Esophagus (tissue), 2 donors: ENCODE measurements around the gene GNA14. TPM values are rescaled to one million over a fixed set of nuclear protein-coding genes. Genes with fewer than 3 reads are reported as not detected.

Source experiments
- H3K27ac ChIP-seq, 2 donors: one replicate each; pipeline ENCODE4 v1.5.1; 2013; ENCODE audit warnings: low read depth in 2 of 2, mild to moderate bottlenecking in 2 of 2, inconsistent platforms in 1 of 2, low read length in 1 of 2, moderate library complexity in 1 of 2
- H3K27me3 ChIP-seq, 2 donors: one replicate each; pipeline ENCODE4 v1.6.1; 2013; ENCODE audit warnings: low read length in 2 of 2, control low read depth in 1 of 2, mild to moderate bottlenecking in 1 of 2; ENCODE audit not compliant: insufficient read depth in 2 of 2, control insufficient read depth in 1 of 2
- H3K36me3 ChIP-seq, 2 donors: one replicate each; pipeline ENCODE4 v1.6.1; 2013; ENCODE audit warnings: low read length in 1 of 2; ENCODE audit not compliant: control insufficient read depth in 2 of 2, insufficient read depth in 2 of 2
- H3K4me1 ChIP-seq, 2 donors: one replicate each; pipeline ENCODE4 v1.6.1; 2013; ENCODE audit warnings: low read length in 1 of 2; ENCODE audit not compliant: control insufficient read depth in 2 of 2, insufficient read depth in 2 of 2
- H3K4me3 ChIP-seq, 2 donors: one replicate each; pipeline ENCODE4 v1.5.1; 2013; ENCODE audit warnings: low read length in 2 of 2, mild to moderate bottlenecking in 2 of 2, low read depth in 1 of 2, moderate library complexity in 1 of 2
- H3K9me3 ChIP-seq, 2 donors: one replicate each; pipeline ENCODE4 v1.6.1; 2013; ENCODE audit warnings: mild to moderate bottlenecking in 2 of 2, low read depth in 1 of 2, low read length in 1 of 2, moderate library complexity in 1 of 2; ENCODE audit not compliant: control insufficient read depth in 2 of 2, insufficient read depth in 1 of 2
- whole genome bisulfite sequencing, 2 donors: extraction: QIAGEN DNeasy Blood & Tissue Kit; methylation state at CpG; one replicate each; pipeline ENCODE4 v1.1.7; 2013; 5-methylcytosine and 5-hydroxymethylcytosine counted together
- polyA plus RNA-seq, 2 donors: library from polyadenylated mRNA; stranded (reverse); fragments of 200-250 nt; gene quantifications; one replicate each; pipeline ENCODE4 v1.2.3, GENCODE V29; 2013
- donor health status: healthy with polysubstance abuse.
- donor health status: Bipolar disorder and iron deficiency.

Gene GNA14
- polyA plus RNA-seq, 2 donors, result 0.94 to 1.9 TPM

GRCh38 chr9:77433675-77434445 lies 214.3 kb downstream of the GNA14 start:
- H3K27ac ChIP-seq, result no peak overlapping the region
- H3K27me3 ChIP-seq, result no peaks in the 10 kb centered on the region
- H3K9me3 ChIP-seq, result no peaks in the 10 kb centered on the region
- H3K36me3 ChIP-seq, result no peaks in the 10 kb centered on the region
- no peak overlapping the region for H3K4me3 ChIP-seq
- H3K4me1 ChIP-seq, result no peaks in the 10 kb centered on the region
- WGBS, 2 donors, result 63 to 65% methylated on average over 21 of the region's 21 CpGs

GRCh38 chr9:77432053-77432452 lies 216.1 kb downstream of the GNA14 start:
- H3K4me3 ChIP-seq, result no peak overlapping the region
- H3K36me3 ChIP-seq, result no peaks in the 10 kb centered on the region
- no peaks in the 10 kb centered on the region for H3K9me3 ChIP-seq
- H3K27ac ChIP-seq, result no peak overlapping the region
- H3K27me3 ChIP-seq, result no peaks in the 10 kb centered on the region
- 88 to 90% methylated on average over 6 of the region's 6 CpGs for WGBS, 2 donors
- H3K4me1 ChIP-seq, result peaks cover 0 to 2% of the 10 kb centered on the region in 2 donors

- 64% methylated on average over 2 of the region's 2 CpGs for WGBS, 2 donors
- H3K36me3 ChIP-seq, result peaks cover 0 to 3% of the 10 kb centered on the region in 2 donors
- no peaks in the 10 kb centered on the region for H3K27me3 ChIP-seq
- H3K27ac ChIP-seq, result no peak overlapping the region
- H3K4me1 ChIP-seq, result peaks cover 0 to 2% of the 10 kb centered on the region in 2 donors
- no peaks in the 10 kb centered on the region for H3K9me3 ChIP-seq
- no peak overlapping the region for H3K4me3 ChIP-seq
Measured at GRCh38 chr9:77429928-77430327, 218.2 kb downstream of the GNA14 start.

- Histone ChIP-seq H3K4me1 (peaks cover 0 to 2% of the 10 kb centered on the region in 2 donors), H3K27me3 (no peaks in the 10 kb centered on the region), H3K27ac (no peak overlapping the region), H3K4me3 (no peak overlapping the region), H3K9me3 (no peaks in the 10 kb centered on the region), H3K36me3 (peaks cover 0 to 4% of the 10 kb centered on the region in 2 donors)
- 47 to 52% methylated on average over 7 of the region's 7 CpGs for whole genome bisulfite sequencing, 2 donors
Measured at GRCh38 chr9:77427256-77427927, 220.7 kb downstream of the GNA14 start.

GRCh38 chr9:77426712-77427111 lies 221.4 kb downstream of the GNA14 start:
- Histone ChIP-seq H3K36me3 (peaks cover 0 to 4% of the 10 kb centered on the region in 2 donors), H3K4me3 (no peak overlapping the region), H3K27me3 (no peaks in the 10 kb centered on the region), H3K27ac (no peak overlapping the region), H3K9me3 (no peaks in the 10 kb centered on the region), H3K4me1 (peaks cover 0 to 2% of the 10 kb centered on the region in 2 donors)
- WGBS, 2 donors, result 38 to 66% methylated on average over 3 of the region's 3 CpGs

- Histone ChIP-seq H3K27ac (no peak overlapping the region), H3K27me3 (no peaks in the 10 kb centered on the region), H3K36me3 (peaks cover 0 to 4% of the 10 kb centered on the region in 2 donors), H3K4me3 (no peak overlapping the region), H3K9me3 (no peaks in the 10 kb centered on the region), H3K4me1 (peaks cover 0 to 2% of the 10 kb centered on the region in 2 donors)
- WGBS, 2 donors, result 81 to 87% methylated on average over 2 of the region's 2 CpGs
Measured at GRCh38 chr9:77424993-77425392, 223.1 kb downstream of the GNA14 start.

- H3K27me3 ChIP-seq, result no peaks in the 10 kb centered on the region
- H3K27ac ChIP-seq, result no peak overlapping the region
- H3K9me3 ChIP-seq, result no peaks in the 10 kb centered on the region
- H3K4me1 ChIP-seq, result peaks cover 0 to 2% of the 10 kb centered on the region in 2 donors
- peaks cover 0 to 4% of the 10 kb centered on the region in 2 donors for H3K36me3 ChIP-seq
- WGBS, 2 donors, result 89 to 93% methylated on average over 3 of the region's 3 CpGs
- no peak overlapping the region for H3K4me3 ChIP-seq
Measured at GRCh38 chr9:77423841-77424240, 224.3 kb downstream of the GNA14 start.

GRCh38 chr9:77422969-77423368 lies 225.2 kb downstream of the GNA14 start:
- H3K27ac ChIP-seq, result no peak overlapping the region
- no peak overlapping the region for H3K4me3 ChIP-seq
- peaks cover 0 to 4% of the 10 kb centered on the region in 2 donors for H3K36me3 ChIP-seq
- WGBS, 2 donors, result 95% methylated on average over 3 of the region's 3 CpGs
- H3K9me3 ChIP-seq, result no peaks in the 10 kb centered on the region
- no peaks in the 10 kb centered on the region for H3K27me3 ChIP-seq
- H3K4me1 ChIP-seq, result peaks cover 0 to 2% of the 10 kb centered on the region in 2 donors

- no peaks in the 10 kb centered on the region for H3K9me3 ChIP-seq
- no peak overlapping the region for H3K4me3 ChIP-seq
- H3K27me3 ChIP-seq, result no peaks in the 10 kb centered on the region
- no peak overlapping the region for H3K27ac ChIP-seq
- H3K36me3 ChIP-seq, result peaks cover 0 to 4% of the 10 kb centered on the region in 2 donors
- no peaks in the 10 kb centered on the region for H3K4me1 ChIP-seq
- WGBS, 2 donors, result 90 to 93% methylated on average over 10 of the region's 10 CpGs
Measured at GRCh38 chr9:77421506-77422265, 226.4 kb downstream of the GNA14 start.
